Stimulated activated CD8-positive, alpha-beta memory T cell treated with anti-CD3 and anti-CD28 coated beads, Interleukin-15, amount 100 ng/mL, for 4 hours (primary cell): ENCODE results near the gene BPI.
"Not testable (repeated sequence)": the region's sequence is repeated elsewhere in the genome, so short reads cannot be mapped to it uniquely, and the experiment has no call there.

Experiments
- DNase-seq, 2 donors: peaks; one replicate each; pipeline ENCODE4 v3.0.0-alpha.2; 2020; ENCODE audit warnings: low read depth in 2 of 2

BPI gene

DNA sequence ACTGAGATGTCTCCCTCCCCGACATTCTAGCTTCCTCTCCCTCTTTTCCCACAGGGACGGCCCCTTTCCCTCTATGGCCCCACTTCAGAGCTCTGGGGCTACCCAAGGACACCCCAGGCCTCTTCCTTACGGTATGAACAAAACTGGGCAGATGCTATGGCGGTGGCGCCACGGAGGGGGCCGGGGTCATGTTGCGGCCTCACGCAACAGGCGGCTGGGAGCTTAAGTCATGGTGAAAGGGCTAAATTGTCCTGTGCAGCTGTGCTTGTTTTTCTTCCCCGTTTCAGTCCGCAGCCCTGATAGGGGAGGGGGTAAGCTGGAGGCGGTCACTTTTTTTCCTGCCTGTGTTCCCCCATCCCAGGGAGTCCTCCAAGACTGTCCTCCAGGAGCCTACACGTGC, 25.8 kb upstream of the BPI start:
- no peak for DNase-seq

DNA sequence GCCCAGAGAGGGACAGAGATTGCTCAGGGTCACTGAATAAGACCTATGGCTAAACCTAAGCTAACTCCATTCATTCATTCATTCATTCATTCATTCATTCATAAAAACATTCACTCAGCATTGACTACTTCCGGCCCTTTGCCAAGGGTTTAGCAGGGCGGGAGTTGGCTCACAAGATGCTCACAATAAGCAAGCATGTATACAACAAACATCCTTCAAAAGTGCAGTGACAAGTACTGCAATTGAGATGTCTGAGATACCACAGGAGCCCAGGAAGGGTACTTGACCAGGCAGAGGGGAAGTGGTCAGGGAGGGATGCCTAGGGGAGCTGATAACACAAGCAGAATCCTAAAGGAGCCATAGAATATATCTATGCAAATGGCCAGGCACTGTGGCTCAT, 25.2 kb upstream of the BPI start:
- DNase-seq = no peak

DNA sequence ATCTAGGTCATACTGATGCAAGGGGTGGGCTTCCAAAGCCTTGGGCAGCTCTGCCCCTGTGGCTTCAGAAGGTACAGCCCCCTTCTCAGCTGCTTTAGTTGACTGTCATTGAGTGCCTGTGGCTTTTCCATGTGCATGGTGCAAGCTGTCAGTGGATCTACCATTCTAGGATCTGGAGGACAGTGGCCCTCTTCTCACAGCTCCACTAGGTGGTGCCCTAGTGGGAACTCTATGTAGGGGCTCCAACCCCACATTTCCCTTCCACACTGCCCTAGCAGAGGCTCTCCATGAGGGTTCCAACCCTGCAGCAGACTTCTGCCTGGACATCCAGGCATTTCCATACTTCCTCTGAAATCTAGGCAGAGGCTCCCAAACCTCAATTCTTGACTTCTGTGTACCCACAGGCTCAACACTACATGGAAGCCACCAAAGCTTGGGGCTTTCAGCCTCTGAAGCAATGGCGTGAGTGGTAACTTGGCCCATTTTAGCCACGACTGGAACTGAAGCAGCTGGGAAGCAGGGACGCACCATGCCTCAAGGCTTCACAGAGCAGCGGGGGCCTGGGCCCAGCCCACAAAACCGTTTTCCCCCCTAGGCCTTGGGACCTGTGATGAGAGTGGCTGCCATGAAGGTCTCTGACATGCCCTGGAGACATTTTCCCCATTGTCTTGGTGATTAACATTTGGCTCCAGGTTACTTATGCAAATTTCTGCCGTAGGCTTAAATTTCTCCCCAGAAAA, 22.6 kb upstream of the BPI start:
- not testable (repeated sequence) for DNase-seq

DNA sequence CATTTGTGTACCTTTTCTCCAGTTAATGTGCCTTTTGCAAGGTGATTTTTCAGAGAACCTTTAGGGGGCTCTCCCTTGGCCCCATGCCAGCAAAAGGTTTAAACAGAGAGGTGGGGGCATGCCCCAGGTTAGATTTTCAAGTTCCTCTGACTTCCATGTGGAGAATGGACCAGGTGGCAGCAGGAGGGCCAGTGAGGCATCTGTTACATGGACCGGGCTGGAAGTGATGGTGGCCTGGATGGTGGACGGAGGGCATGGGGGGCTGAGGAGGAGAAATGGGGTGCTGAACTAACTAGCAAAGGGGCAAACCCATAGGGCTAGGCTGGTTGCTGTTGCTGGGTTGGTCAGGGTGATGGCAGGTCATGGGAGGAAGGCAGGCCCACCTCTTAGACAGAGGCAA, 20.7 kb upstream of the BPI start:
- no peak for DNase-seq

DNA sequence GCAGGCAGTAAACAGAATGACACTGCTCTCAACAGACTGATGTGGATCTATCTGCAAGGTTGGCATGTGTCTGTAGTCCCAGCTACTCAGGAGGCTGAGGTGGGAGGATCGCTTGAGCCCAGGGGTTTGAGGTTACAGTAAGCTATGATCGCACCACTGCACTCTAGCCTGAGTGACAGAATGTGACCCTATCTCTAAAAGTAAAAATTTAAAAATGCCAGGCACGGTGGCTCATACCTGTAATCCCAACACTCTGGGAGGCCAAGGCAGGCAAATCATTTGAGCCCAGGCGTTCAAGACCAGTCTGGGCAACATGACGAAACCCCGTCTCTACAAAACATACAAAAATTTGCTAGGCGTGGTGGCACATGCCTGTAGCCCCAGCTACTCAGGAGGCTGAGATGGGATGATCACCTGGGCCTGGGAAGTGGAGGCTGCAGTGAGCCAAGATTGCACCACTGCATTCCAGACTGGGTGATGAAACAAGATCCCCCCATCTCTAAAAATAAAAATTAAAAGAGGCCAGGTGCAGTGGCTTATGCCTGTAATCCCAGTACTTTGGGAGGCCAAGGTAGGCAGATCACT, 19.8 kb upstream of the BPI start:
- DNase-seq = not testable (repeated sequence)

DNA sequence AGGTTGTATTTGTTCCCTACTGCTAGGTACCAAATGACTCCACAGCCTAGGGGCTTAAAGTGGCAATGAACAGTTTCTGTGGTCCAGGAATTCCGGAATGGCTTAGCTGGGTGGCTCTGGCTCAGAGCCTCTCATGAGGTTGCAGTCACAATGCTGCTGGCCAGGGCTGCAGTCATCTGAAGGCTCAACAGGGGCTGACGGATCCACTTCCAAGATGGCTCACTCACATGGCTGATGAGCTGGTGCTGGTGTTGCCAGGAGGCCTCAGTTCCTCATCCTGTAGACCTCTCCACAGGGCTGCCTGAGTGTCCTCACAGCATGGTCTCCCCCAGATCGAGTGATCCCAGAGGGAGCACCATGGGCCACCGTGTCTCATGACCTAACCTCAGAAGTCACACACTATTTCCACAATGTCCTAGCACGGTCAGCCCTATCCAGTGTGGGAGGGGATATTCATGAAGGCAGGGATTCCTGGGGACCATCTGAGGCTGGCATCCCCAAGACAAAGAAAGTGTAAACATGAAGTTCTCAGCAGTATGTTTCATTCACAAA, 19.0 kb upstream of the BPI start:
- no peak for DNase-seq

DNA sequence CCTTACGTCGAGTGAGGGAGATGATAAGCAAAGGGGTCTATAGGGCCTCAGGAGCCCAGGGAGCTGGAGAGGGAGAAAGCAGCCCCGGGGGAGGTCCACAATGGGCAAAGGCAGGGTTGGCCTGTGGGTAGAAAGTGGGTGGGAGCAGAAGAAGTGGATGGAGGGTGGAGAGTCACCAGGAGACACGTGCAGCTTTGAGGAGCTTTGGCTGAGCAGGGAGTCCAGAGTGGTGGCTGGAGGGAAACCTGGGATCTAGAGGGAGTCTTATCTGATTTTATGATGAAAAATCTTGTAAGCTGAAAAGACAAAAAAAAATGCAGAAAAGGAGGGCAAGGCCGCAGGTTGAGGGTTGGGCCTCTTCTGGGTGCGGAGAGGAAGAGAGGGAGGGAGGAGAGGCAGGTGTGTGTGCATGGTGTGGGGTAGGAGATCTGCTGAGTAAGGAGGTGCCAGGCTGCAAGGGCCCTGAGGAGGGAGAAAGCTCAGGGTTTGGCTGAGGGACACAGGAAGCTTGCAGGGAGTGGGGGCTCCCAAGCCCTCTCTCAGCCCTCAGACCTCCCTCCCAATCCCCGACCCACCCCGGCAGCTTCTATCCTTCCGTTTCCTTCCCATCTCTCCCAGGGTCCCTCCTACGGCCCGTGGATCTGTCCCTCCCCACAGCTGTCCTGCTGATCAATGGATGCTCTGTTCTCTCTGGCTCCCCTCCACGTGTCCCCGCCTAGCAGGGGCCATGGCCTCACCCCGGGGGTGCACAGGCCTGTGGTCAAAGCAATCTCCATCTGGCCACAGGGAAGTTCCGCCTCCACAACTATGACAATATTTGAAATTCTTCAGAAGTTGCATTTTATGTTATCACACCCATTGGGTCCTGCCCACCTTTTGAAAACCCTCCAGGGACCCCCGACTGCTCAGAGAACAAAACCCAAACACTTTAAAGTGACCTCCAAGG, 17.1 kb upstream of the BPI start:
- DNase-seq = no peak

DNA sequence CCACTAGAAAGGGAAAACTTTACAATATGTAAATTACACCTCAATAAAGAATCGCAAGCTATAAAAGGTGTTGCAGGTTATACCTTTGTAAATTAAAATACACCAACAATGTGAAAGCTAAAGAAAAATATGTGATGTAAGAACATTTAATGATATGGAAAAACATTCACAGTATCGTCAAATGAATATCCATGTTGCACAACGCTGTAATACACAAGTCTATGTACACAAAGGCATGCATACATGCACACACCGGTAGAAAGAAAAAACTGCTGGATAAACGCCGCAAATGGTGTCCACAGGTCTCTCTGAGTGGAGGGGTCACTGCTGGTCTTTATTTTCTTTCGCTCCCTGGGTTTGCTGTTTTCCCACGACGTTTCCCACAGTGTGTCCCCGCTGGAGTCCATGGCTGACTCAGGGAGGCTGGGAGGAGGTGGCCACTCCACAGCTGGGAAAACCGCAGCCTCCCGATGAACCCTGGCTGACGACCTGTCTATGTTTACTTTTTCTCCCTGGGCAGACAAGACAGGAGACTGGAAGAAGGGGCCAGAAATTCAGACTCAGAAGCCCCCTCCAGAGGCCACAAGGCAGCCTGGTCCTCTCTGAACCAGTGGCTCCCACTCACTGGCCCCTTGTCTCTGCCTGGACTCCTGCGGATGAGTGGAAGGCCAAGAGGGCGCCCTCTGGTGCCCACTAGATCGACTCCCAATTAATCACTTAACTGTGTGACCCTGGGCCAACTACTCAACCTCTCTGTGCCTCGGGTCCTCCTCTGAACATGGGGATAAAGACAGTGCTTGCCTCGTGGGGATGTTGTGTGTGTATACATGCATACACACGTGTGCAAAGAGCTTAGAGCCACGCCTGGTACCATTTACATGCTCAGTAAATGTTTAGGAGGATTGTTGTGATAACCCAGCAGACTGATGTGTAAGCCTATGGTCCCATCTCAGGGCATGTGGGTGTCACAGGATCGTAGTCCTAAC, 12.8 kb upstream of the BPI start:
- no peak for DNase-seq

DNA sequence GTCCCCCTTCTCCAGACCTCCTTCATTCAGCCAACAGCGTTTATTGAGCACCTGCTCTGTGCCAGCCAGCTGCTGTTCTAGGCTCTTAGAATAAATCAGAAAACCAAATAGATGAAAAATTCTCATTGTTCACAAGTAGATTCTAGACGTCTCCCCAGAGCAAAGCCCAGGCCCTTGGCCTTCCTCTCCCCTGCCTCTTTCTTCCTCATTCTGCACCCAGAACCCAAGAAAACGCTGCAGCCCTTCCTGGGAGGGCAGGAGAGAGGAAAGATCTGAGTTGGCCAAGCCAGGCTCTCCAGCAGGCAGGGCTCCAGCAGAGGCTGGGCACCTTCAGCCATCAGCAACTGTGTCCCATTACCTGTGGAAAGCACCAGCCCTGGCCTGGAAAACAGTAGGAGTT, 12.0 kb upstream of the BPI start:
- DNase-seq = no peak

DNA sequence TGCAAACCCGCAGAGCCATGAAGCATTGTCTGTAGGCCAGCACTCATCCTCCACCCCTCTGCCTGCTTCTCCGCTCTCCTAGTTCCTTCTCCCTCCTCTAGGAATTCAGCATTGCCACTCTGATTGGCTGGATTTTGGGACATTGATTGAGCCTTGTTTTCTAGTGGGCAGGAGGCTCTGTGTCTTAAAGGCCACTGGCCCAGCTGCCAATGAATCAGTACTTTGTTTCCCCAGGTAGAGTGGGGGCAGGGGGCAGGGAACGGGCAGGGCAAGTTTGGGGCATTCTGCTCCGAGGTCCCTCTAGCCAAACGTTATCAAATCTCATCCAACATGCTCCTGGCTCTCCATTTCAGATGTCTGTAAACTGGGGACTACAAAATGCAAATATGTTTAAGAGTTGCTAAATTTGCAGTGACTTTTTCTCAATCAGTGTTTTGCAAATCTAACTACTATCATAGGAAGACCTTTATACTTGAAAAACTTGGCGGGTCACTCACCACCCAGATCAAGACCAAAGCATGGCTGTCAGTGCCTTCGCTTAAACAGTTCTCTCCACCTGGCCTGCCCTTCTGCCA, 10.4 kb upstream of the BPI start:
- DNase-seq = no peak

DNA sequence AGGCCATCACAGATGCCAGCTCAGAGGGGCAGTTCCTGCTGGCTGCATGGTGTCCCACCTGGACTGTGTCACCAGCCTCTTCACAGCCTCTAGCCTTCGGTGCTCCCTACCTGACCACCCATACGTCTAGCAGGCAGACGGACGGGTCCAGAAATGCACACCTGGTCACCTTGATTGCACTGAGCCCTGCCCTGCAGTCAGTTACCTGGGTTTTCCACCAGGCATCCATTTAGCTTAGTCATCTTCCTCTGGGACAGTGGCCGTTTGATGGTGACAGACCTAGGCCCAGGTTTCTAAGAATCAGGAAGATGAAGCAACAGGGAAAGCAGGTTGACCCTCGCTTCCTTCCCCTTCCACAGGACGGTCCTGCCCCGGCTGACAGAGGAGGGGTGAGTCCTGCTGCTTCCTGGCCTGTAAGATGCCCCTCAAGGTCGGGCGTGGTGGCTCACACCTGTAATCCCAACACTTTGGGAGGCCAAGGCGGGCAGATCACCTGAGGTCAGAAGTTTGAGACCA, 9.8 kb upstream of the BPI start:
- DNase-seq = no peak

DNA sequence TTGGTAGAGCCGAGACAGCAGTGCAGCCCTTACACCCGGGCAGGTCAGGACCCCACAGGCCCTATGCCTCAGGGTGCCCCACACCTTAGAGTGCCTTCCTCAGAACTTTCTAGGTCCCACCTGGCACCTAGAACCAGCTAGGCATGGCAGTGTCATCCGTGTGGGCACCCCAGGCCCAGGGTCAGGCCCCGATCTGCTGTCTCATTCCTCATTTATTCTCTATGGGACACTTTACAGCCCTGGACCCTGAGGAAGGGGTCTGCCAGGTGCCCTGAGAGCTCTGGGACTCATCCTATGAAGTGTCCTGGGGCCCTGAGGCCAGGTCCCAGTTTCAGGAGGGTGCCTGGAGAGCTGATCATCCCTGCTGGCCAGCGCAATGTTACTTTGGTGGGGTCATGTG, 8.1 kb upstream of the BPI start:
- DNase-seq = no peak

DNA sequence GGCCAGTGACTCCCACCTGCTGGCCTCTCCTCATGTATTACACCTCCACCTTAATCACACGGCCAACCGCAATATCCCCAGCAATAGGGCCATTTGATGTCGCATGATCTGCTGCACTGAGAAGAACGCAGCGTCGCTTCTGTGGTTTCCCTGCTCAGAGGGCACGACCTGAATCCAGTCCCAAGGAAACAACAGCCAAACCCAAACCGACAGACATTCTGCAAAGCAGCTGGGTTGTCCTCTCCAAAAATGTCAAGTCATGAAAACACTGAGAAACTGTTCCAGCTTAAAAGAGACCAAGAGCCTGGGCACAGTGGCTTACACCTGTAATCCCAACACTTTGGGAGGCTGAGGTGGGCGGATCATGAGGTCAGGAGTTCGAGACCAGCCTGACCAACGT, 7.5 kb upstream of the BPI start:
- no peak for DNase-seq

DNA sequence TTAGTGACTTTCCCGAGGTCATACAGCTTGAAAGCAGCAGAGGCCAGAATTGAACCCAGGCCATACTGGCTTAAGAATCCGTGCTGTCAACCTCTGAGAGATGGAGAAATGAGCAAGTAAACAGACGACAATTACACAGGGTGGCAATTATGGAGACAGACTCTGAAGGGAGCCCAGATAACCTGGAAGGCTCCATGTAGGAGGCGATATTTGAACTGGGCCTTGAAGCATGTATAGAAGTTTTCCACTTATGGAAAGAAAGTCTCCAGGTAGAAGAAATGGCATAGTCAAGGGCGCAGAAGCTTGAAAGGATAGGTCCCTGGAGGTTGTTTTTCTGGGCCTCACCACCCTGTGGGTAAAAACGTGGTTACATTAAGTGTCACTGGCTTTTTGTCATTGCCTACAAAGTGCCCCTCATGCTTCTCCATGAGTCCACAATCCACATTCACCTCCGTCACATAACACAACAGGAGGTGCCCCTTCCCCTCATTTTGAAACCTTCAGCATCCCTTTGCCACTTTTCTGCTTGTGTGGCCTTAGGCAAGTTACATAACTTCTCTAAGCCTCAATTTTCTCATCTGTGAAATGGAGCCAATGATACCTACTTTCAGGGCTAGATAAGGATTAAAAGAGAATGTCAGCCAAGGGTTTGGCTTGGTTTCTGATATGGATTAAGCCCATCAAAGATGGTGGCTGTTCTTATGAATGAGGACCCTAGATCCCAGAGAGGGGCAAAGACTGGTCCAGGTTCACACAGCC, 5.9 kb upstream of the BPI start:
- DNase-seq = no peak

DNA sequence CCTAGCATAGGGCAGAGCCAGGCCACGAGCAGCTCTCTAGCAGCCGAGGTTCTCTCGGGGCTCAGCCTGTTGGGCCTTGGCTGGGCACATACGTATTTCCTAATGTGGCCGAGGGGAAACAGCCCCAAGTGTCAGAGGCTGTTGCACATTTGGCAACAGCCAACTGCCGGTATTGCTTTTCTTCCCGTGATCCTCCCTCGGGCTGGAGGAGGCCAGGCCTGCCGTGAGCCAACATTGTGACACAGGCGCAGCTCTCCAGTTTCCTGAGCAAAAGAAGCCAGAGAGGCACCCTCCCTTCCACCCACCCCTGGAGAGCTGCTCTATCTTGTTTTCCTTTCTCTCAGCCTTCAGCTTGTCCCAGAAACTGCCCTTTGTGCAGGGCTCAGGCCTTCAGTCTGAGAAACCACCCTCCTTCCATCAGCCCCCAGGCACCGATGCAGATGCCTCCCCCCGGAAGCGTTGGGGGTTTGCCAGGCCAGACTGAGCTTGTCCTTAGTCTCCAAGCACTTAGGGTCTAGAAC, 5.1 kb upstream of the BPI start:
- DNase-seq = no peak

DNA sequence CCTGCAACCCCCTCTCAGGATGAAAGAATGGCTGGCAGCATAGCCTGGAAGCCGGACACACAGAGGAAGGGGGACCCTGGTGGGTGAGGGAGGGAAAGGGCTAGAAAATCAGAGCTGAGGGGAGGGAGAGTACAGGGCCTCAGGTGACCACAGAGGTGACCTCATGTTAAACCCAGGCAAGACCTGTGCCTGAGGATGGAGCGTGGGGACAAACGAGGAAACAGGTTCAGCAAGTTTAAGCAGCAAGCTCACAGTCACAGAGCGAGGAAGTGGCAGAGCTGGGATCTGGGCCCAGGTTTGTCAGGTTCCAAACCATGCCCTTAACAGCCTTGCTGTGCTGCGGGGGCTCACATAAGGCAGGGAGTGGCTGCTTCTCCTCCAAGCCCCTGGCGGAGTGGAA, 4.0 kb upstream of the BPI start:
- DNase-seq = no peak

DNA sequence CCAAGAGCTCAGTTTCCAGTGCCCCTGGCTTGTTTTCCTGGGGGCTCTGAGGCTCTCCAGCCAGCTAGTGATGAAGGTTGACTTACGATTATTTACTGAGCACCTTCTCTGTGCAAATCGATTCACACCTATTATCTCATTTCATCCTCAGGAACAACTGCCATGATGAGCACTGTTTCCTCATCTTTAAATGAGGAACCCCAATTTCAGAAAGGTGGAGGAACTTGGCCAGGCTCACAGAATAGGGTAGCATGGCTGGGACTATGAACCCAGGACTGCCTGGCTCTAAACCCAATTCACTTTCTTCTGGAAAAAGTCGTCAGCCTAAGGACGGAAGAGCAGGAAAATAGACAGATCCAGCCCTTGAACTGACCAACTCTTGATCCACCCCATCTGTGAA, 3.5 kb upstream of the BPI start:
- DNase-seq = no peak

DNA sequence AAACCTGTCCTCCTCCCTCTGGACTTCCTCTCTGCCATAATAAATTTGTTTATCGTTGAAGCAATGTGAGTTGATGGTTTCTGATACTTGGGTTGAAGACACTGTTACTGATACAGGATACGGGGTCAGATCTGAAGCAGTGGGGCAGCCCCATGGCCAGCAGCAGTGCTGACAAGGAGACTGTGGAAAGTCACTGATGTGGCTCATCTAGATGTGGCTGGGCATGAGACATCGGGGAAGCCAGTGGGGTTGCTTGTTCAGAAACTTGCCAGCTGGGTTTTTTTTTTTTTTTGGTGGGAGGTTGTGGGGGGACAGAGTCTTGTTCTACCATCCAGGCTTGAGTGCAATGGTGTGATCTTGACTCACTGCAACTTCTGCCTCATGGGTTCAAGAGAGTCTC, 2.6 kb upstream of the BPI start:
- DNase-seq = no peak

DNA sequence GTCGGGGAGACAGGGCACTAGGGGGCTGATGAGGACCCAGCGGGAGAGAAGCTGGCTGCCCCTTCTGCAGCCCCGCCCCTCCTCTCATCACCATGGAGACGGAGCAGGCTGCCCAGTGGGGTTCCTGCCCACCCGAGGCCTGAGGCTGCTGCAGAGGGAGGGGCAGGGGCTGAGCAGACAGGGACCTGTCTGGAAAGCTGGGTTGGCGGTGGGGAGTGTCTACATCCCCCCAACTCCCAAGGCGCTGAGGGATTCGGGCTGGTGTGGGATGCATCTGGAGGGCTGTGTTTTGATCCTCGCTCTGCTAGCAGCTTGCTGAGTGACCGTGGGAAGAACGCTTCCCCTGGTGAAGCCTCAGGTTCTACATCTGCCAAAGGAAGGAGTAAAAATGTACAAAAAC, 1.2 kb upstream of the BPI start:
- no peak for DNase-seq
